Measurements from ENCODE around the gene NAB2.

DNA sequence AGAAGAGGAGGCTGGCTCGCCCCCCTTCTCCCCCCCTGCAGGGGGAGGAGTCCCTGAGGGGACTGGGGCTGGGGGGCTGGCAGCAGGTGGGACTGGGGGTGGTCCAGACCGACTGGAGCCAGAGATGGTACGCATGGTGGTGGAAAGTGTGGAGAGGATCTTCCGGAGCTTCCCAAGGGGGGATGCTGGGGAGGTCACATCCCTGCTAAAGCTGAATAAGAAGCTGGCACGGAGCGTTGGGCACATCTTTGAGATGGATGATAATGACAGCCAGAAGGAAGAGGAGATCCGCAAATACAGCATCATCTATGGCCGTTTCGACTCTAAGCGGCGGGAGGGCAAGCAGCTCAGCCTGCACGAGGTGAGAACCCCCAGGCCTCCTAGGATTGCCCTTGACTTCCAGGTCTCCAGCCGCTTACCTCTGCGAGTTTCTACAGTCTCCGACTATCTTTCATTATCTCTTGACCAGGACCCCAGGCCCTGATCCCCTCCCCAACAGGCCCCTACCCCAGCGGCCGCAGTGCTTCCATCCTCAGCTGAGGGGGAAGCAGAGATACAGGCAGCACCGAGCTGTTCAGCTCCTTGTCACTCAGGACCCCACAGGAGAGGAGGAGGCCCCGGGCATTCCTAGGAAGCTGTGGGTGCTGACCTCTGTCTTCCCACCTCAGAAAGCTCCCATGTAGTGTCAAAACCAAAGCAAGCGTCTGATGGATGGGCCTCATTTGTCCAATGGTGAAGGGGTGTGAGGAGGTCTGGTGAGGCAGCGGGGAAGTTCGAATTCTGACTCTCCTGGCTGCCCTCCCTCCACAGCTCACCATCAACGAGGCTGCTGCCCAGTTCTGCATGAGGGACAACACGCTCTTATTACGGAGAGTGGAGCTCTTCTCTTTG is 3.0 kb downstream of the NAB2 start:
- TF ChIP-seq, protein P1, sequence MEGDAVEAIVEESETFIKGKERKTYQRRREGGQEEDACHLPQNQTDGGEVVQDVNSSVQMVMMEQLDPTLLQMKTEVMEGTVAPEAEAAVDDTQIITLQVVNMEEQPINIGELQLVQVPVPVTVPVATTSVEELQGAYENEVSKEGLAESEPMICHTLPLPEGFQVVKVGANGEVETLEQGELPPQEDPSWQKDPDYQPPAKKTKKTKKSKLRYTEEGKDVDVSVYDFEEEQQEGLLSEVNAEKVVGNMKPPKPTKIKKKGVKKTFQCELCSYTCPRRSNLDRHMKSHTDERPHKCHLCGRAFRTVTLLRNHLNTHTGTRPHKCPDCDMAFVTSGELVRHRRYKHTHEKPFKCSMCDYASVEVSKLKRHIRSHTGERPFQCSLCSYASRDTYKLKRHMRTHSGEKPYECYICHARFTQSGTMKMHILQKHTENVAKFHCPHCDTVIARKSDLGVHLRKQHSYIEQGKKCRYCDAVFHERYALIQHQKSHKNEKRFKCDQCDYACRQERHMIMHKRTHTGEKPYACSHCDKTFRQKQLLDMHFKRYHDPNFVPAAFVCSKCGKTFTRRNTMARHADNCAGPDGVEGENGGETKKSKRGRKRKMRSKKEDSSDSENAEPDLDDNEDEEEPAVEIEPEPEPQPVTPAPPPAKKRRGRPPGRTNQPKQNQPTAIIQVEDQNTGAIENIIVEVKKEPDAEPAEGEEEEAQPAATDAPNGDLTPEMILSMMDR (IDR thresholded peaks at IDR 0.05), result no peak
- TF ChIP-seq POLR2AphosphoS5 (IDR thresholded peaks at IDR 0.05; ENCODE audit: insufficient read depth in 1 of 2, low read depth in 1 of 2), result no peak
- TF ChIP-seq POLR2A (IDR thresholded peaks at IDR 0.05), result no peak

All from vagina (tissue), 2 donors.